ENCODE measurements around the gene INTS2.
"Not testable (repeated sequence)": the region's sequence is repeated elsewhere in the genome, so short reads cannot be mapped to it uniquely, and the experiment has no call there.

INTS2 gene

GRCh38 chr17:61867033-61867432, 60.7 kb downstream of the INTS2 start:
- Histone ChIP-seq H3K9me3 (ENCODE audit: control insufficient read depth, low read depth, low read length) (no peaks in the 10 kb centered on the region), H3K27ac (ENCODE audit: low read length) (no peak overlapping the region), H3K4me1 (ENCODE audit: control insufficient read depth, low read depth, low read length) (peaks cover 4% of the 10 kb centered on the region), H3K36me3 (ENCODE audit: control insufficient read depth, low read depth, low read length) (peaks cover 38% of the 10 kb centered on the region), H3K4me3 (ENCODE audit: low read length) (no peak overlapping the region), H3K9ac (ENCODE audit: low read length) (no peak overlapping the region), H3K27me3 (ENCODE audit: control insufficient read depth, insufficient read depth, low read length) (no peaks in the 10 kb centered on the region)

DNA sequence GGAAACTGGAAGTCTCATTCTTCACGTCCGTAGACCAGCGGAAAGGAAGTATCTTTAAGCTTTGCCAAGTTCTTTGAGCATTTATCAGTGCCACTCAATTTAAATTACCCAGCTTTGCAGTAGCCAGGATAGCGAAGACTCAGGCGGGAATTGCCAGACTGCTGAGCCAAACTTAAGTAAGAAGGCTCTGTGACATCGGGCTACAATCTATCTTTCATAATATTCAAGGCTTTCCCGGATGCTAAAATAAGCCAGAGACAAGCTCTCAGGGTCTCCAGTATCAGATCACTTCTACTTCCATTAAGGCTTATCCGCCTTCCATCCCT, 64.0 kb downstream of the INTS2 start:
- peaks cover 13% of the 10 kb centered on the region for H3K4me1 ChIP-seq (ENCODE audit: control insufficient read depth, low read depth, low read length)
- H3K27me3 ChIP-seq (ENCODE audit: control insufficient read depth, insufficient read depth, low read length): no peaks in the 10 kb centered on the region
- peak overlapping the region; percentile 96 for H3K9ac ChIP-seq (ENCODE audit: low read length)
- H3K27ac ChIP-seq (ENCODE audit: low read length): peak overlapping the region; percentile 73
- peak overlapping the region; percentile 92 for H3K4me3 ChIP-seq (ENCODE audit: low read length)
- H3K36me3 ChIP-seq (ENCODE audit: control insufficient read depth, low read depth, low read length): peaks cover 23% of the 10 kb centered on the region
- H3K9me3 ChIP-seq (ENCODE audit: control insufficient read depth, low read depth, low read length): no peaks in the 10 kb centered on the region

DNA sequence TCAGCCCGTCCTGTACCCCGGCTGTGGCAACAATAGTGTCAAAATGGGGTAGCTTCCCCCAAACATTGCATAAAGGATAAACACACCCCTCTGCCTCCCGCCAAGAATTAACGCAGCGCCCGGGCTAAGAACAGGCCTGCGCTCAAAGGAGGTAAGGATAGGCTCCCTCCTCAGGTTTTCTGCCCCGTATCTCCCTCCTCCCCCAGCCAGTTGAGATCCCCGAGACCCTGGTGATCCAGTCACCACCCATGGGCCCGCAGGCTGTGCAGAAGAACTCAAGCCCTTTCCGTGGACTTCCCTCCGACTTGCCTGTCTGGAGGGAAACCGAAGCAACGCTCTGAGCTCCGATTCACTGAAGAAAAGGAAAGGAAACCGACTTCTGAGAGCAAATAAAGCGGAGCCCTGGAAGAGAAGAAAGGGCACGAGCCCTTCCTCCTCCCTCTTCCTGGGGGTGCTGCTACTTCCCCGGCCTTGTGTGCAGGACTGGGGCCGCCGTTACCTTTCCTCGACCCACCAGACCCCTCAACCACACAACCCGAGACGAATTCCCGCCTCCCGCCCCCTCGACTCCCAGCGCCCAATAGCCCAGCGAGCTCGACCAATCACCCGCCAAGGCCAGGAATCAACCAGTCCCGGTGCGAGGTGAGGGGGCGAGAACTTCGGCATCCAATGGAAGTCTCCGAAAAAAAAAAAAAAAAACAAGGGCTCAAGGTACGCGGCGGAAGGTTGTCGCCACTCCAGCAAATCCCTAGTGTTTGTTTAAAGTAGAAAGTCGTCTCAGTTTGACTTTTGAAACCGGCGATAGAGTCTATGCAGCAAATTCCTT, 64.6 kb downstream of the INTS2 start, which contains the start of gene BRIP1:
Gene BRIP1 (minus strand): TSS at position 554 of the 826 bp plus-strand sequence. CDS start 1,989 bp downstream, outside the sequence.
- no peaks in the 10 kb centered on the region for H3K27me3 ChIP-seq (ENCODE audit: control insufficient read depth, insufficient read depth, low read length)
- peak within 1 kb of the TSS; percentile 86 for H3K27ac ChIP-seq (ENCODE audit: low read length)
- no peaks in the 10 kb centered on the region for H3K9me3 ChIP-seq (ENCODE audit: control insufficient read depth, low read depth, low read length)
- H3K4me3 ChIP-seq (ENCODE audit: low read length): peak within 1 kb of the TSS; percentile 92
- peaks cover 13% of the 10 kb centered on the region for H3K4me1 ChIP-seq (ENCODE audit: control insufficient read depth, low read depth, low read length)
- peaks cover 24% of the 10 kb centered on the region for H3K36me3 ChIP-seq (ENCODE audit: control insufficient read depth, low read depth, low read length)
- peak within 1 kb of the TSS; percentile 96 for H3K9ac ChIP-seq (ENCODE audit: low read length)

GRCh38 chr17:61862105-61862574, 65.6 kb downstream of the INTS2 start:
- Histone ChIP-seq H3K9ac (ENCODE audit: low read length) (peak overlapping the region; percentile 96), H3K27me3 (ENCODE audit: control insufficient read depth, insufficient read depth, low read length) (no peaks in the 10 kb centered on the region), H3K9me3 (ENCODE audit: control insufficient read depth, low read depth, low read length) (no peaks in the 10 kb centered on the region), H3K36me3 (ENCODE audit: control insufficient read depth, low read depth, low read length) (peaks cover 15% of the 10 kb centered on the region), H3K27ac (ENCODE audit: low read length) (peak overlapping the region; percentile 2), H3K4me1 (ENCODE audit: control insufficient read depth, low read depth, low read length) (peaks cover 13% of the 10 kb centered on the region), H3K4me3 (ENCODE audit: low read length) (peak overlapping the region; percentile 92)

GRCh38 chr17:61860397-61860796, 67.4 kb downstream of the INTS2 start:
- H3K4me3 ChIP-seq (ENCODE audit: low read length); H3K27me3 ChIP-seq (ENCODE audit: control insufficient read depth, insufficient read depth, low read length); H3K9me3 ChIP-seq (ENCODE audit: control insufficient read depth, low read depth, low read length); H3K9ac ChIP-seq (ENCODE audit: low read length); H3K27ac ChIP-seq (ENCODE audit: low read length): not testable (repeated sequence)
- H3K36me3 ChIP-seq (ENCODE audit: control insufficient read depth, low read depth, low read length): peaks cover 27% of the 10 kb centered on the region
- H3K4me1 ChIP-seq (ENCODE audit: control insufficient read depth, low read depth, low read length): peaks cover 13% of the 10 kb centered on the region

GRCh38 chr17:61856035-61856434, 71.7 kb downstream of the INTS2 start:
- H3K36me3 ChIP-seq (ENCODE audit: control insufficient read depth, low read depth, low read length): peaks cover 50% of the 10 kb centered on the region
- H3K27ac ChIP-seq (ENCODE audit: low read length): no peak overlapping the region
- H3K27me3 ChIP-seq (ENCODE audit: control insufficient read depth, insufficient read depth, low read length): no peaks in the 10 kb centered on the region
- H3K4me3 ChIP-seq (ENCODE audit: low read length): no peak overlapping the region
- H3K9ac ChIP-seq (ENCODE audit: low read length): no peak overlapping the region
- no peaks in the 10 kb centered on the region for H3K9me3 ChIP-seq (ENCODE audit: control insufficient read depth, low read depth, low read length)
- no peaks in the 10 kb centered on the region for H3K4me1 ChIP-seq (ENCODE audit: control insufficient read depth, low read depth, low read length)

- Histone ChIP-seq H3K27me3 (ENCODE audit: control insufficient read depth, insufficient read depth, low read length) (no peaks in the 10 kb centered on the region), H3K9me3 (ENCODE audit: control insufficient read depth, low read depth, low read length) (no peaks in the 10 kb centered on the region), H3K4me1 (ENCODE audit: control insufficient read depth, low read depth, low read length) (no peaks in the 10 kb centered on the region), H3K27ac (ENCODE audit: low read length) (no peak overlapping the region), H3K4me3 (ENCODE audit: low read length) (no peak overlapping the region), H3K36me3 (ENCODE audit: control insufficient read depth, low read depth, low read length) (peaks cover 40% of the 10 kb centered on the region), H3K9ac (ENCODE audit: low read length) (no peak overlapping the region)
Measured at GRCh38 chr17:61852857-61853256, 74.9 kb downstream of the INTS2 start.

- H3K9me3 ChIP-seq (ENCODE audit: control insufficient read depth, low read depth, low read length): no peaks in the 10 kb centered on the region
- H3K4me1 ChIP-seq (ENCODE audit: control insufficient read depth, low read depth, low read length): no peaks in the 10 kb centered on the region
- H3K27me3 ChIP-seq (ENCODE audit: control insufficient read depth, insufficient read depth, low read length): no peaks in the 10 kb centered on the region
- no peak overlapping the region for H3K4me3 ChIP-seq (ENCODE audit: low read length)
- H3K9ac ChIP-seq (ENCODE audit: low read length): no peak overlapping the region
- H3K36me3 ChIP-seq (ENCODE audit: control insufficient read depth, low read depth, low read length): peaks cover 36% of the 10 kb centered on the region
- no peak overlapping the region for H3K27ac ChIP-seq (ENCODE audit: low read length)
Measured at GRCh38 chr17:61849674-61850073, 78.1 kb downstream of the INTS2 start.

- no peaks in the 10 kb centered on the region for H3K9me3 ChIP-seq (ENCODE audit: control insufficient read depth, low read depth, low read length)
- H3K4me1 ChIP-seq (ENCODE audit: control insufficient read depth, low read depth, low read length): no peaks in the 10 kb centered on the region
- no peak overlapping the region for H3K9ac ChIP-seq (ENCODE audit: low read length)
- no peak overlapping the region for H3K27ac ChIP-seq (ENCODE audit: low read length)
- no peaks in the 10 kb centered on the region for H3K27me3 ChIP-seq (ENCODE audit: control insufficient read depth, insufficient read depth, low read length)
- peaks cover 37% of the 10 kb centered on the region for H3K36me3 ChIP-seq (ENCODE audit: control insufficient read depth, low read depth, low read length)
- no peak overlapping the region for H3K4me3 ChIP-seq (ENCODE audit: low read length)
Measured at GRCh38 chr17:61848896-61849295, 78.9 kb downstream of the INTS2 start.

DNA sequence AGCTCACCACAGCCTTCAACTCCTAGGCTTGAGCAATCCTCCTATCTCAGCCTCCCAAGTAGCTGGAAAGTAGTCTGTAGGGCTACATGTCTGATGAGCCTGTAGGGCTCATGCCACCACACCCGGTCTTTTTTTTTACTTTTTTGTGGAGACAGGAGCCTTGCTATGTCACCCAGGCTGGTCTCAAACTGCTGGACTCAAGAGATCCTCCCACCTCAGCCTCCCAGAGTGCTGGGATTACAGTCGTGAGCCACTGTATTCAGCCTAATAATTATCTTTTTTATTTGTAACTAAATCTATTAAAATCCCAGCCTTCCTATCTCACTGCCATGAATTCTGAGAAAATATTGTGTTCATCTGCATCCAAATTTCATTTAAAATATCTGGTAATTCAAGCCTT, 79.5 kb downstream of the INTS2 start:
- Histone ChIP-seq H3K9me3 (ENCODE audit: control insufficient read depth, low read depth, low read length) (no peaks in the 10 kb centered on the region), H3K4me3 (ENCODE audit: low read length) (no peak overlapping the region), H3K36me3 (ENCODE audit: control insufficient read depth, low read depth, low read length) (peaks cover 35% of the 10 kb centered on the region), H3K27me3 (ENCODE audit: control insufficient read depth, insufficient read depth, low read length) (no peaks in the 10 kb centered on the region), H3K9ac (ENCODE audit: low read length) (no peak overlapping the region), H3K4me1 (ENCODE audit: control insufficient read depth, low read depth, low read length) (no peaks in the 10 kb centered on the region), H3K27ac (ENCODE audit: low read length) (no peak overlapping the region)

GRCh38 chr17:61847659-61848058, 80.1 kb downstream of the INTS2 start:
- Histone ChIP-seq H3K9ac (ENCODE audit: low read length) (no peak overlapping the region), H3K4me1 (ENCODE audit: control insufficient read depth, low read depth, low read length) (no peaks in the 10 kb centered on the region), H3K9me3 (ENCODE audit: control insufficient read depth, low read depth, low read length) (no peaks in the 10 kb centered on the region), H3K4me3 (ENCODE audit: low read length) (no peak overlapping the region), H3K36me3 (ENCODE audit: control insufficient read depth, low read depth, low read length) (peaks cover 30% of the 10 kb centered on the region), H3K27me3 (ENCODE audit: control insufficient read depth, insufficient read depth, low read length) (no peaks in the 10 kb centered on the region), H3K27ac (ENCODE audit: low read length) (no peak overlapping the region)

Measured in iPS-18a (cell line).